ENCODE measurements around the gene CRYGC. TPM values are rescaled to one million over a fixed set of nuclear protein-coding genes. Genes with fewer than 3 reads are reported as not detected.
"Not testable (repeated sequence)": the region's sequence is repeated elsewhere in the genome, so short reads cannot be mapped to it uniquely, and the experiment has no call there.

The CRYGC gene
- total and polyA plus RNA-seq, 2 donors from 2014 or later = not detected

DNA sequence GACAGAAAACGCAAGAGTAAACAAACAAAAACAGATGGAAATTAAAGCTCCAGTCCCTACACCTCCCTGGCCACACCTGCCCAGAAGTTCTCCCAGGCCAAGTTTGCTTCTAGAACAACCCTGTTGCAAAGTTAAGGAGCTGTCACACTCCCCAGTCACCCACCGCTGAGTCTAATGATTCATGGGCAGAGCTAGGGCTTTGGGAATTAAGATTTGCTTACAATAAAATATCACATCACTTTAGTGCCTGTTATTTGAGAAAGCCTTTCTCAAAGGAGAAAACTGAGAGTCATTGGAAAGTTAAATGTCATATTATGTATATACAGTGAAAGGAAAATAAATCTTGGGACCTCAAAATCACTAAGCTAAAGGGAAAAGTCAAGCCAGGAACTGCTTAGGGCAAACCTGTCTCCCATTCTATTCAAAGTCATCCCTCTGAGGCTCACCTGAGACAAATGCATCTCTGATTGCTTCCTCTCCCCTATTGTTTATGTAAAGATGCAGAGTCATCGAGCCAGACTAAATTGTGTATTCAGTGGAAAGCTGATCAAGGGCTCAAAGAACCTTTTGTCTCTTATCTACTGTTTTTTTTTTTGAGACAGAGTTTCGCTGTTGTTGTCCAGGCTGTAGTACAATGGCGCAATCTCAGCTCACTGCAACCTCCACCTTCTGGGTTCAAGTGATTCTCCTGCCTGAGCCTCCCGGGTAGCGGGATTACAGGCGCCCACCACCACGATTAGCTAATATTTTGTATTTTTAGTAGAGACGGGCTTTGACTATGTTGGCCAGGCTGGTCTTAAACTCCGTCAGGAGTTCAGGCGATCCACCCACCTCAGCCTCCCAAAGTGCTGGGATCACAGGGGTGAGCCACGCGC is 13.5 kb upstream of the CRYGC start:
- TF ChIP-seq, protein P1, sequence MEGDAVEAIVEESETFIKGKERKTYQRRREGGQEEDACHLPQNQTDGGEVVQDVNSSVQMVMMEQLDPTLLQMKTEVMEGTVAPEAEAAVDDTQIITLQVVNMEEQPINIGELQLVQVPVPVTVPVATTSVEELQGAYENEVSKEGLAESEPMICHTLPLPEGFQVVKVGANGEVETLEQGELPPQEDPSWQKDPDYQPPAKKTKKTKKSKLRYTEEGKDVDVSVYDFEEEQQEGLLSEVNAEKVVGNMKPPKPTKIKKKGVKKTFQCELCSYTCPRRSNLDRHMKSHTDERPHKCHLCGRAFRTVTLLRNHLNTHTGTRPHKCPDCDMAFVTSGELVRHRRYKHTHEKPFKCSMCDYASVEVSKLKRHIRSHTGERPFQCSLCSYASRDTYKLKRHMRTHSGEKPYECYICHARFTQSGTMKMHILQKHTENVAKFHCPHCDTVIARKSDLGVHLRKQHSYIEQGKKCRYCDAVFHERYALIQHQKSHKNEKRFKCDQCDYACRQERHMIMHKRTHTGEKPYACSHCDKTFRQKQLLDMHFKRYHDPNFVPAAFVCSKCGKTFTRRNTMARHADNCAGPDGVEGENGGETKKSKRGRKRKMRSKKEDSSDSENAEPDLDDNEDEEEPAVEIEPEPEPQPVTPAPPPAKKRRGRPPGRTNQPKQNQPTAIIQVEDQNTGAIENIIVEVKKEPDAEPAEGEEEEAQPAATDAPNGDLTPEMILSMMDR (IDR thresholded peaks at IDR 0.05; ENCODE audit: borderline replicate concordance, extremely low read depth, insufficient read depth) = no peak
- H3K27me3 ChIP-seq (ENCODE audit: control insufficient read depth, insufficient read depth, low read length) = no peaks in the 10 kb centered on the region
- no peaks in the 10 kb centered on the region for H3K36me3 ChIP-seq (ENCODE audit: control insufficient read depth in 2 of 3, insufficient read depth in 3 of 3, low read length in 3 of 3)
- DNase-seq (peak in 2 of 5 donors; percentile 23 to 35), FAIRE-seq (no peak)
- H3K9ac ChIP-seq (ENCODE audit: low read length in 3 of 3) = no peak overlapping the region
- intact Hi-C loops (cut with DNase I) = no loop called here
- H3K4me3 ChIP-seq (ENCODE audit: low read length in 3 of 3) = no peak overlapping the region
- H3K27ac ChIP-seq (ENCODE audit: low read depth in 2 of 2, low read length in 2 of 2) = no peak overlapping the region
- H3K4me1 ChIP-seq (ENCODE audit: control insufficient read depth in 2 of 3, insufficient read depth in 2 of 3, low read depth in 1 of 3, low read length in 3 of 3) = no peaks in the 10 kb centered on the region
- H3K9me3 ChIP-seq (ENCODE audit: control insufficient read depth in 2 of 3, insufficient read depth in 1 of 3, low read length in 3 of 3) = no peaks in the 10 kb centered on the region

DNA sequence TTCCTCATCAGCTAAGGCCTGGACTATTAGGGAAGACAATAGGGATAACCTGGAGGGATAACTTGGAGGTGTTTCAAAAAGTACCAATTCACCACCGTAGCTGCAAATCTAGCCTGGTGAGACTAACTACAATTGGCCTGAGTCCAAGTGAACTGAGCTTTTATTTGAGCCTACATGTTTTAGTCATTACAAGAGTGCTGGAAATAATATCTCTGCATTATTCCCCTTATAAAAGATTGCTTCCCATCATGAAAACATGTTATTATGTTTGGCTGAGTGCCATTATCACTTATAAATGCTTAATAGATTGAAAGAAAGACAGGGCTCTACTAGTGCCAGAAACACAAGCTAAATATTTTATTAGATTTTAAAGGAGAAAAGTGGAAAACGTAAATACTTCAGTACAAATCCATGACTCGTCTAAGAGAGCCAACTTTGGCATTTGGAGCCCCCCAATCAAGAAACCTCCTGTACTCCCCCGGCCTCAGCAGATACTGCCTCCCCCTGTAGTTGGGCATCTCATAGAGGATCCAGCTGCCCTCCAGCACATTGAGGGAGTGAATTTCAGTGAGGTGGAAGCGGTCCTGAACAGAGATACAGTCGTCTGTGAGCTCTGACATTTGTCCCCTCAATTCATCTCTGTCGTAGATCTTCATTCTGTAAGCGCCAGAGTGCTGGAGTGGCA is 12.8 kb upstream of the CRYGC start:
- H3K9ac ChIP-seq (ENCODE audit: low read length in 3 of 3) = no peak overlapping the region
- no peaks in the 10 kb centered on the region for H3K27me3 ChIP-seq (ENCODE audit: control insufficient read depth, insufficient read depth, low read length)
- no peaks in the 10 kb centered on the region for H3K4me1 ChIP-seq (ENCODE audit: control insufficient read depth in 2 of 3, insufficient read depth in 2 of 3, low read depth in 1 of 3, low read length in 3 of 3)
- no peak overlapping the region for H3K4me3 ChIP-seq (ENCODE audit: low read length in 3 of 3)
- intact Hi-C loops (cut with DNase I) = no loop called here
- no peak for FAIRE-seq
- DNase-seq = peak in 1 of 5 donors; percentile 35
- TF ChIP-seq, protein P1 (IDR thresholded peaks at IDR 0.05; ENCODE audit: borderline replicate concordance, extremely low read depth, insufficient read depth) = no peak
- H3K9me3 ChIP-seq (ENCODE audit: control insufficient read depth in 2 of 3, insufficient read depth in 1 of 3, low read length in 3 of 3) = no peaks in the 10 kb centered on the region
- H3K36me3 ChIP-seq (ENCODE audit: control insufficient read depth in 2 of 3, insufficient read depth in 3 of 3, low read length in 3 of 3) = no peaks in the 10 kb centered on the region
- H3K27ac ChIP-seq (ENCODE audit: low read depth in 2 of 2, low read length in 2 of 2) = no peak overlapping the region

DNA sequence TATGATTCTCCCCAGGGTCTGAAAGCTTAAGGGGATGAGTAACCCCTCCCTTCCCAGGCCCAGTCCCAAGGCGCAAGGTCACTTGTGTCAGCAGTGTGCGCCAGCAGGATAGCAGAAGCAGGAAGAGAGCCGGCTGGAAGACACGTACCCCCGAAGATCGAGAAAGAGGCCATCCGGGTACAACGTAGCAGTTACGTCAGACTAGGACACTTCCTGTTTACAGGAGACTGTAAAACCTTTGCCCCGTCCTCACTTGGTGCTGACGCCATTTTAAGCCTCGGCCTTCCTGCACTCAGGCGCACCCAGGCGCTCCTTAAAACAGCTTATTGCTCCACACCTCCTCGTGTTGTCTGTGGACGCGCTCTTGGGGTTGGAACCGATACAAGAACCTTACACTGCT is 9.8 kb upstream of the CRYGC start:
- Histone ChIP-seq H3K9ac (ENCODE audit: low read length in 3 of 3) (no peak overlapping the region), H3K27ac (ENCODE audit: low read depth in 2 of 2, low read length in 2 of 2) (no peak overlapping the region), H3K27me3 (ENCODE audit: control insufficient read depth, insufficient read depth, low read length) (no peaks in the 10 kb centered on the region), H3K4me3 (ENCODE audit: low read length in 3 of 3) (no peak overlapping the region), H3K9me3 (ENCODE audit: control insufficient read depth in 2 of 3, insufficient read depth in 1 of 3, low read length in 3 of 3) (no peaks in the 10 kb centered on the region), H3K36me3 (ENCODE audit: control insufficient read depth in 2 of 3, insufficient read depth in 3 of 3, low read length in 3 of 3) (no peaks in the 10 kb centered on the region), H3K4me1 (ENCODE audit: control insufficient read depth in 2 of 3, insufficient read depth in 2 of 3, low read depth in 1 of 3, low read length in 3 of 3) (no peaks in the 10 kb centered on the region)
- TF ChIP-seq, protein P1 (IDR thresholded peaks at IDR 0.05; ENCODE audit: borderline replicate concordance, extremely low read depth, insufficient read depth) = no peak
- FAIRE-seq (no peak), DNase-seq (no peak)
- intact Hi-C loops (cut with DNase I) = no loop called here

DNA sequence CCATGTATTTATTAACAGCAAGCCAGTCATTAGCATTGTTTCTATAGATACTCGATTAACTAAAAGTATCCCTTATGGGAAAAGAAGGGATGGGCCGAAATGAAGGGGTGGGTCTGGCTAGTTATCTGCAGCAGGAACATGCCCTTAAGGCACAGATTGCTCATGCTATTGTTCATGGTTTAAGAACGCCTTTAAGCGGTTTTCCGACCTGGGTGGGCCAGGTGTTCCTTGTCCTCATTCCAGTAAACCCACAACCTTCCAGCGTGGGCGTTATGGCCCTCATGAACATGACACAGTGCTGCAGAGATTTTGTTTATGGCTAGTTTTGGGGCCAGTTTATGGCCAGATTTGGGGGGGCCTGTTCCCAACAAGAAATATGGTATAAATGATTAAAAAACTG is 8.7 kb upstream of the CRYGC start:
- H3K27me3 ChIP-seq (ENCODE audit: control insufficient read depth, insufficient read depth, low read length); intact Hi-C loops (cut with DNase I); H3K9me3 ChIP-seq (ENCODE audit: control insufficient read depth in 2 of 3, insufficient read depth in 1 of 3, low read length in 3 of 3); DNase-seq; H3K9ac ChIP-seq (ENCODE audit: low read length in 3 of 3); H3K4me3 ChIP-seq (ENCODE audit: low read length in 3 of 3); H3K4me1 ChIP-seq (ENCODE audit: control insufficient read depth in 2 of 3, insufficient read depth in 2 of 3, low read depth in 1 of 3, low read length in 3 of 3); H3K36me3 ChIP-seq (ENCODE audit: control insufficient read depth in 2 of 3, insufficient read depth in 3 of 3, low read length in 3 of 3); H3K27ac ChIP-seq (ENCODE audit: low read depth in 2 of 2, low read length in 2 of 2); FAIRE-seq: not testable (repeated sequence)
